Colonic mucosa (tissue), 4 donors: ENCODE results near the gene SPIN3. TPM values are rescaled to one million over a fixed set of nuclear protein-coding genes. Genes with fewer than 3 reads are reported as not detected.
"Not testable (repeated sequence)": the region's sequence is repeated elsewhere in the genome, so short reads cannot be mapped to it uniquely, and the experiment has no call there.

ENCODE experiments used
- DNase-seq: peaks from one replicate; pipeline ENCODE4 v3.0.0-alpha.2; 2020
- H3K27ac ChIP-seq: fragments of 200-600 bp; one replicate; pipeline ENCODE4 v1.8.0; 2021
- H3K27me3 ChIP-seq: fragments of 200-600 bp; one replicate; pipeline ENCODE4 v1.8.0; 2021
- H3K36me3 ChIP-seq: fragments of 200-600 bp; one replicate; pipeline ENCODE4 v1.8.0; 2021
- H3K4me1 ChIP-seq: fragments of 200-600 bp; one replicate; pipeline ENCODE4 v1.8.0; 2021; ENCODE audit warnings: mild to moderate bottlenecking
- H3K4me3 ChIP-seq: fragments of 200-600 bp; one replicate; pipeline ENCODE4 v1.8.0; 2021
- H3K9ac ChIP-seq, 2 donors: one replicate each; pipeline ENCODE4 v1.7.0; 2013; ENCODE audit warnings: control low read depth in 2 of 2, low read depth in 2 of 2, low read length in 2 of 2
- H3K9me3 ChIP-seq: fragments of 200-600 bp; one replicate; pipeline ENCODE4 v1.8.0; 2021
- CTCF ChIP-seq: fragments of 200-600 bp; IDR thresholded peaks from one replicate; pipeline ENCODE4 v1.8.0; 2022; ENCODE audit warnings: antibody characterized with exemption, mild to moderate bottlenecking
- intact Hi-C: fragments of 100-400 bp; cut with DNase I; formaldehyde crosslinking; loops from one replicate; pipeline ENCODE4 v1.14.1; 2022
- total RNA-seq, 2 donors: library from RNA; stranded (reverse); fragmentation: NEBNext Ultra II Directional in 1 of 2; extraction: Animal tissue kit (Norgen Biotek cat#: 25700) in 1 of 2; gene quantifications; one replicate each; pipeline ENCODE4 v1.2.1, GENCODE V29; 2021
- donor health status: healthy.
- donor health status: DM: no; HTN: no; CAD: no.
- donor health status: DM: no; HTN: no; CAD: no.

The SPIN3 gene
- total RNA-seq, 2 donors from 2014 or later: 5.7 to 6.9 TPM

- intact Hi-C loops: no loop called here
- Histone ChIP-seq H3K27me3 (no peaks in the 10 kb centered on the region), H3K9ac (no peak overlapping the region), H3K36me3 (no peaks in the 10 kb centered on the region), H3K4me1 (no peaks in the 10 kb centered on the region), H3K27ac (no peak overlapping the region), H3K9me3 (no peaks in the 10 kb centered on the region), H3K4me3 (no peak overlapping the region)
- DNase-seq: no peak
- TF ChIP-seq CTCF: no peak
Observed at GRCh38 chrX:56963377-56963776, 32.0 kb downstream of the SPIN3 start.

GRCh38 chrX:56947699-56948098 lies 47.6 kb downstream of the SPIN3 start:
- Histone ChIP-seq H3K9ac (no peak overlapping the region), H3K4me3 (no peak overlapping the region), H3K4me1 (no peaks in the 10 kb centered on the region), H3K36me3 (no peaks in the 10 kb centered on the region), H3K27ac (no peak overlapping the region), H3K27me3 (no peaks in the 10 kb centered on the region), H3K9me3 (no peaks in the 10 kb centered on the region)
- no peak for DNase-seq
- intact Hi-C loops: no loop called here
- TF ChIP-seq CTCF: no peak

- H3K9me3 ChIP-seq, H3K4me1 ChIP-seq, H3K27ac ChIP-seq, H3K36me3 ChIP-seq, intact Hi-C loops, H3K9ac ChIP-seq, H3K27me3 ChIP-seq, H3K4me3 ChIP-seq: not testable (repeated sequence)
- DNase-seq: peak; percentile 49
Observed at GRCh38 chrX:56946201-56946600, 49.1 kb downstream of the SPIN3 start.

GRCh38 chrX:56945226-56945625 lies 50.1 kb downstream of the SPIN3 start:
- H3K36me3 ChIP-seq, H3K27me3 ChIP-seq, intact Hi-C loops, H3K9me3 ChIP-seq, H3K4me1 ChIP-seq, DNase-seq, H3K9ac ChIP-seq, H3K27ac ChIP-seq, H3K4me3 ChIP-seq: not testable (repeated sequence)

GRCh38 chrX:56943264-56943663 lies 52.1 kb downstream of the SPIN3 start:
- H3K27me3 ChIP-seq: no peaks in the 10 kb centered on the region
- no peak overlapping the region for H3K9ac ChIP-seq
- DNase-seq: no peak
- no peak for TF ChIP-seq CTCF
- no peak overlapping the region for H3K4me3 ChIP-seq
- no peak overlapping the region for H3K27ac ChIP-seq
- intact Hi-C loops: no loop called here
- H3K9me3 ChIP-seq: no peaks in the 10 kb centered on the region
- H3K4me1 ChIP-seq: no peaks in the 10 kb centered on the region
- H3K36me3 ChIP-seq: no peaks in the 10 kb centered on the region

Other genes with a start within 250 kb of the SPIN3 start
- gene SPIN2B, start 126.0 kb upstream of the SPIN3 start, total RNA-seq: 10 to 100 TPM in 1 of 2 donors, 1 to 10 TPM in 1; 9.9 to 10.2 TPM
- under 1 TPM; 0.37 to 0.72 TPM for gene SPIN2A, start 141.9 kb upstream of the SPIN3 start, total RNA-seq